Activated gamma-delta T cell treated with anti-CD3 and anti-CD28 coated beads, Interleukin-2, amount 50 U/mL, for 16 hours (primary cell): ENCODE measurements around the gene PRDM10.
"Not testable (repeated sequence)": the region's sequence is repeated elsewhere in the genome, so short reads cannot be mapped to it uniquely, and the experiment has no call there.

Experiments used
- DNase-seq: peaks from one replicate; pipeline ENCODE4 v3.0.0-alpha.2; 2020; ENCODE audit warnings: low read depth

PRDM10 gene

GRCh38 chr11:130015846-130016245, 13.2 kb upstream of the PRDM10 start:
- not testable (repeated sequence) for DNase-seq

GRCh38 chr11:130008326-130008725, 5.7 kb upstream of the PRDM10 start:
- DNase-seq, result no peak

- DNase-seq, result no peak
These were observed 4.3 kb upstream of the PRDM10 start for GRCh38 chr11:130006929-130007328.

GRCh38 chr11:130003717-130004001, 1.0 kb upstream of the PRDM10 start:
- DNase-seq, result peak; percentile 19

GRCh38 chr11:130002846-130003716, 446 bp upstream of the PRDM10 start:
- peak; percentile 86 for DNase-seq

GRCh38 chr11:130001461-130002351, 929 bp downstream of the PRDM10 start:
- DNase-seq, result peak; percentile 2

GRCh38 chr11:130000552-130001176, 2.0 kb downstream of the PRDM10 start:
- DNase-seq, result no peak

- DNase-seq, result no peak
These were observed 3.2 kb downstream of the PRDM10 start for GRCh38 chr11:129999407-129999806.

GRCh38 chr11:129998905-129999304, 3.7 kb downstream of the PRDM10 start:
- no peak for DNase-seq

- no peak for DNase-seq
These were observed 4.5 kb downstream of the PRDM10 start for GRCh38 chr11:129998107-129998506.

- no peak for DNase-seq
These were observed 5.1 kb downstream of the PRDM10 start for GRCh38 chr11:129997513-129997912.

GRCh38 chr11:129996113-129996870, 6.3 kb downstream of the PRDM10 start:
- no peak for DNase-seq

- no peak for DNase-seq
These were observed 7.5 kb downstream of the PRDM10 start for GRCh38 chr11:129995163-129995562.

- peak; percentile 16 for DNase-seq
These were observed 10.3 kb downstream of the PRDM10 start for GRCh38 chr11:129992161-129992944.

GRCh38 chr11:129989149-129989813, 13.4 kb downstream of the PRDM10 start:
- DNase-seq, result no peak

- DNase-seq, result no peak
These were observed 14.7 kb downstream of the PRDM10 start for GRCh38 chr11:129987950-129988349.

- no peak for DNase-seq
These were observed 16.8 kb downstream of the PRDM10 start for GRCh38 chr11:129985823-129986222.

GRCh38 chr11:129980086-129980485, 22.5 kb downstream of the PRDM10 start:
- no peak for DNase-seq

- DNase-seq, result no peak
These were observed 23.5 kb downstream of the PRDM10 start for GRCh38 chr11:129979046-129979605.

GRCh38 chr11:129978447-129978846, 24.2 kb downstream of the PRDM10 start:
- DNase-seq, result no peak
